GM21381 (cell line): ENCODE results near the gene ZNF550.
"Not testable (repeated sequence)": the region's sequence is repeated elsewhere in the genome, so short reads cannot be mapped to it uniquely, and the experiment has no call there.

ENCODE experiments used
- ATAC-seq: cut with Tn5 transposase; IDR thresholded peaks from one replicate; pipeline ENCODE4 v1.9.1; 2021; ENCODE audit warnings: mild to moderate bottlenecking, moderate library complexity; ENCODE audit not compliant: unreplicated experiment

ZNF550 gene

DNA sequence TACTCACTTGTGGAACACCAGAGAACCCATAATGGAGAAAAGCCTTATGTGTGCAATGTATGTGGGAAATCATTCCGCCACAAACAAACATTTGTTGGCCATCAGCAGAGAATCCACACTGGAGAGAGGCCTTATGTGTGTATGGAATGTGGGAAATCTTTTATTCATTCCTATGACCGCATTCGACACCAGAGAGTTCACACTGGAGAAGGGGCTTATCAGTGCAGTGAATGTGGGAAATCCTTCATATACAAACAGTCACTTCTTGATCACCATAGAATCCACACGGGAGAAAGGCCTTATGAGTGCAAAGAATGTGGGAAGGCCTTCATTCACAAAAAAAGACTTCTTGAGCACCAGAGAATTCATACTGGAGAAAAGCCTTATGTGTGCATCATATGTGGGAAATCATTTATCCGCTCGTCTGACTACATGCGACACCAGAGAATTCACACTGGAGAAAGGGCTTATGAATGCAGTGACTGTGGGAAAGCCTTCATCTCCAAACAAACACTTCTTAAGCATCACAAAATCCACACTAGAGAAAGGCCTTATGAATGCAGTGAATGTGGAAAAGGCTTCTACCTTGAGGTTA is 21.6 kb downstream of the ZNF550 start:
- ATAC-seq = no peak

DNA sequence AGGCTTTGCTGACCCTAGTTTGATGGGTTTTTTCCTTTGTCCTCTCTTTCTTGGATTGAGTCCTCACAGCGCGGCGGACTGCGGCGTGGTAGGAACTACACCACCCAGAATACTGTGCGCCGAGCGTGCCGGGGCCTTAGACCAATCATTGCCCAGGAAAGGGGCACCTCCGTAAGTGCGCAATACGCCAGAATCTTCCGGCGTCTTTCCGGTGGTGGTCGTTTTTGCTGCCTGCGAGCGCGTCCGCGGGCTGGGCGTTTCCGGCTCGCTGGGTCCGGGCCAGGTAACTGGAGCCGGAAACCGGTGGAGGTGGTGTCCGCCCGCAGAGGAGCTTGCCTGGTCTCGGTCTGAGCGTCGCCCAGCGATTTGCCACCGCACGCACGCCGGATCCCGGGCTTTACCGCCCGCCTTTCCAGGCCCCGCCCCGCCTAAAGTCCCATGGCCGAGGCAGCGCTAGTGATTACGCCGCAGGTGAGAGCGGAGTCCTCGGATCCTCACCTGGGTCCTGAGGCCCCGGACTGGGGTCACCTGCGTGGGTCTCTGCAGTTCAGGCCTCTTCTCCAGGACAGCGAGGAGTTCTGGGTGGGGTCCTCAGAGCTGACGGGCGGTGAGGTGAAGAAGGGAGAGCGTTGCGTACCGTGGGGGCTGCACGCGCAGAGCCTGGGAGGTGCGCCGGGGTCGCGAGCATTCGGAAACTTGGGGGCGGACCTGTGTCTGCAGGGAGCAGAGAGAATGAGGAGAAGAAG is 32.4 kb downstream of the ZNF550 start, which contains the start of gene ZNF549:
Gene ZNF549 (plus strand): TSS at position 221 of the 746 bp plus-strand sequence. CDS start 218 bp downstream, at position 439.
- ATAC-seq = peak; percentile 92

DNA sequence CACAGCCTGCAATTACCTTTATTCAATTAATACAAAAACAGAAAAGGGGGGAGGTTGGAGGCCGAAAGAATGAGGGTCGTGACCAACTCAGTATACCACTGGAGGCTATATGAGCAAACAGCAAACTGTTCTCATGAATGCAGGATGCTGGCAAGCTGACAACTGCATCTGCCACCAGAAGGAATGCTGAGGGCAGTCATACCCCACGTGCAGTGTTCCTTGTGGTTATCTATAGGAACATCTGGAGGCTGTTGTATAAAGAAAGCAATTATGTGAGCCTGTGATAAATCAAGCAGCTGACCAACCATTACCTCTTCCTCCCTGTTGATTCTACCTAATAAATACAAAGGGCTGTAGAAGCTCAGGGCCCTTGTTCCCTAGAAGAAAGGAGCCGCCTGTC is 41.6 kb downstream of the ZNF550 start:
- ATAC-seq = not testable (repeated sequence)

DNA sequence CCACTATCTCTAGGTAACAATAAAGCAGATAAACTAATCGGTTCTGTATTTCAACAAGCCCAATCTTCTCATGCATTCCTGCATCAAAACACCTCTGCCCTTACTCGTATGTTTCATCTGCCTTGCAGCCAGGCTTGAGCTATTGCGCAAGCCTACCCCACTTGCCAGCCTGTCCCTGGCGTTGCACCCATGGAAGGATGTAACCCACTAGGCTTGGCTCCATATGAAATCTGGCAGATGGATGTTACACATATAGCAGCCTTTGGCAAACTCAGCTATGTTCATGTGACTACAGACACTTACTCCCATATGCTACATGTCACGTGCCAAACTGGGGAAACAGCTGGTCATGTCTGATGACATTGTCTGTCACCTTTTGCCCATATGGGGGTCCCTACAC is 44.4 kb downstream of the ZNF550 start:
- no peak for ATAC-seq

DNA sequence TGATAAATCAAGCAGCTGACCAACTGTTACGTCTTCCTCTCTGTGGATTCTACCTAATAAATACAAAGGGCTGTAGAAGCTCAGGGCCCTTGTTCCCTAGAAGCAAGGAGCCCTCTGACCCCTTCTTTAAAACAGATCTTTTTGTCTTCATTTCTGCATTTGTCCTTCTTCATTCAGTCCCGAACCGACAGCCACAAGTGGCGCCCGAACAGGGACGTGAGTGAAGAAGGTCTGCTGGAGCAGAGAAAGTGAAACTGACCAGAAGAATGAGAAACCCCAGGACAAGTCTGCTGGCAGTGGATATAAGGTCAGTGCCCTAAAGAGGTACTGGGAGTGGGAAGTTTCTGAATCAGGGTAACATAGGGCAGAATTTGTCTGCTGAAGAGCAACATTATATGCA is 46.8 kb downstream of the ZNF550 start:
- ATAC-seq = no peak

DNA sequence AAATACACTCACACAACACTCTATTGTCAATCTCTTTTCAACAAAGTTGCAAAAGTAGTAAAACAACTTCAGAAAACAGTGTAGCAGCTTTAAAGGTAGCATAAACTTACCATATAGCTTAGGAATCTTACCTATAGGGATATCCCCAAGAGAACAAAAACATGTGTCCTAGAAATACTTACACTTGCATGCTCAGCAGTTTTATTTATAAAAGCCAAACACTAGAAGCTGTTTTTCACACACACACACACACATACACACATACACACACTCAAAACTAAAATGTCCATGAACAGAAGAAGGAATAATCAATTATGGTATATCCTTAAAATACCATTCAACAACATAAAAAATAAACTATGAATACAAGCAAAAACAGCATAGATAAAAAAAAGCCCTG is 48.2 kb downstream of the ZNF550 start:
- ATAC-seq = no peak

DNA sequence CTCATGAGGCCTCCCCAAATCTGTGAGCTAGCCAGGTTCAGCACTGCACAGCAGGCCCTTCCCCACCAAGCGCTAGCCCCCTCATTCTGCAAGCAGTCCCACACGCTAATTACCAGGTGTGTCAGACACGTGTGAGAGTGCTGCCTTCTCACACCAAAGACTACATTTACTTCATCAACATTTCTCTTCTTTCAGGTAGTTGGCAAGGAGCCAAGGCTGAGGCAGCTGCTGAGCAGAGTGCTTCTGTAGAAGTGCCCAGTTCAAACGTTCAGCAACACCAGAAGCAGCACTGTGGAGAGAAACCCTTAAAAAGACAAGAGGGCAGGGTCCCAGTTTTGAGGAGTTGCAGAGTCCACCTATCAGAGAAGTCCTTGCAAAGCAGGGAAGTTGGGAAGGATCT is 53.5 kb downstream of the ZNF550 start:
- no peak for ATAC-seq

DNA sequence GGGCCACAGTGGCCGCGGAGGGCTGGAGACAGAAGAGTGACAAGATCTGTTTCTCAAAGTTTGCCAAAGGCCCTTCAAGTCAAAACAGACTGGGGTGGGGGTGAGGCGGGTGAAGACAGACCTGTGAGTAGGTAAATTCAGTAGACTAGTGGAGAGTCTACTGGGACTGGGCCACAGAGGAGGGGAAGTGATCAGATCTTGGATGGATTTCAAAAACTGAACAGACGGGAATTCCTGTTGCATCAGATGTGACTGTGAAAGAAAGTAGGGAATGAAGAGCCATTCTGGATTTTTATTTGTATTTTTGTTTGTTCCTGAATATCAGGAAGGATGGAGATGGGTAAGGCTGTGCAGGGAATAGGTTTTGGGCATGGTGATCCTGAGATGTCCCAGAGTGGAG is 59.3 kb downstream of the ZNF550 start:
- not testable (repeated sequence) for ATAC-seq

DNA sequence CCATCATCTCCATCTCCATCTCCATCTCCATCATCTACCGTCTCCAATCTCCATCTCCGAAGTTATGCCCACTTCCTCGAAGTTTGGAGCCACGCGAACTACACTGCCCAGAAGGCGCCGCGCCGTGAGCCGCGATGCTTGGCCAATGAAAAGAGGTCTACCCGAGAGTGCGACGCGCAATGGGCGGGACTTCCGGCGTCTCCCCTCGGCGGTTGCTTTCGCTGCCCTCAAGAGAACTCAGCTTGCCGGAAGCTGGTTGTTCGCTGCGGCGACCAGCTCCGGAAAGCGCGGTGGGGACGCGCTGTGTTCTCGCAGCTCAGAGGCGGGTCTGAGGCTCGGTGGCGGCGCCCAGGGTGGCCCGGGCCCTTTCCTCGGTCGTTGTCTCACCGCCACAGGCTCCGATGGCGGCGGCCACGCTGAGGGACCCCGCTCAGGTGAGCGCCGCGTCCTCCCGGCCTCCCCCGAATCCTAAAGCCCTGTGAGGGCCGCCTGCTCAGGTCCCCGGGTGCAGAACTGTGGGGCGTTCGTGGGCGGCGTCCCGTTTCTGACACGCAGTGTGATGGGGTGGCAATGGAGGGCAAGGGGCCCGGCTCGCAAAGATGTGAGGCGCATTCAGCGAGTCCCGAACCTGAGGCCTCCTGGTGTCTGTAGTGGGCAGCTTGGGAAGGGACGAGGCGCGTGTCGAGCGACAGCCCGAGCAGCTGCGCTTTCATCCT is 59.8 kb downstream of the ZNF550 start, which contains the start of gene ZNF773:
Gene ZNF773 (plus strand): TSS at position 259 of the 716 bp plus-strand sequence. CDS start 143 bp downstream, at position 402.
- peak; percentile 97 for ATAC-seq

DNA sequence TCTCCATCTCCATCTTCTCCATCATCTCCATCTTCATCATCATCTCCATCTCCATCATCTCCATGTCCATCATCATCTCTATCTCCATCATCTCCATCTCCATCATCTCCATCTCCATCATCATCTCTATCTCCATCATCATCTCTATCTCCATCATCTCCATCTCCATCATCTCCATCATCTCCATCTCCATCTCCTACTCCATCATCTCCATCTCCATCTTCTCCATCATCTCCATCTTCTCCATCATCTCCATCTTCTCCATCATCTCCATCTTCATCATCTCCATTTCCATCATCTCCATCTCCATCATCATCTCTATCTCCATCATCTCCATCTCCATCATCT is 60.4 kb downstream of the ZNF550 start:
- ATAC-seq = not testable (repeated sequence)

DNA sequence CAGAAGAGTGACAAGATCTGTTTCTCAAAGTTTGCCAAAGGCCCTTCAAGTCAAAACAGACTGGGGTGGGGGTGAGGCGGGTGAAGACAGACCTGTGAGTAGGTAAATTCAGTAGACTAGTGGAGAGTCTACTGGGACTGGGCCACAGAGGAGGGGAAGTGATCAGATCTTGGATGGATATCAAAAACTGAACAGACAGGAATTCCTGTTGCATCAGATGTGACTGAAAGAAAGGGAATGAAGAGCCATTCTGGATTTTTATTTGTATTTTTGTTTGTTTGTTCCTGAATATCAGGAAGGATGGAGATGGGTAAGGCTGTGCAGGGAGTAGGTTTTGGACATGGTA is 71.4 kb downstream of the ZNF550 start:
- not testable (repeated sequence) for ATAC-seq

DNA sequence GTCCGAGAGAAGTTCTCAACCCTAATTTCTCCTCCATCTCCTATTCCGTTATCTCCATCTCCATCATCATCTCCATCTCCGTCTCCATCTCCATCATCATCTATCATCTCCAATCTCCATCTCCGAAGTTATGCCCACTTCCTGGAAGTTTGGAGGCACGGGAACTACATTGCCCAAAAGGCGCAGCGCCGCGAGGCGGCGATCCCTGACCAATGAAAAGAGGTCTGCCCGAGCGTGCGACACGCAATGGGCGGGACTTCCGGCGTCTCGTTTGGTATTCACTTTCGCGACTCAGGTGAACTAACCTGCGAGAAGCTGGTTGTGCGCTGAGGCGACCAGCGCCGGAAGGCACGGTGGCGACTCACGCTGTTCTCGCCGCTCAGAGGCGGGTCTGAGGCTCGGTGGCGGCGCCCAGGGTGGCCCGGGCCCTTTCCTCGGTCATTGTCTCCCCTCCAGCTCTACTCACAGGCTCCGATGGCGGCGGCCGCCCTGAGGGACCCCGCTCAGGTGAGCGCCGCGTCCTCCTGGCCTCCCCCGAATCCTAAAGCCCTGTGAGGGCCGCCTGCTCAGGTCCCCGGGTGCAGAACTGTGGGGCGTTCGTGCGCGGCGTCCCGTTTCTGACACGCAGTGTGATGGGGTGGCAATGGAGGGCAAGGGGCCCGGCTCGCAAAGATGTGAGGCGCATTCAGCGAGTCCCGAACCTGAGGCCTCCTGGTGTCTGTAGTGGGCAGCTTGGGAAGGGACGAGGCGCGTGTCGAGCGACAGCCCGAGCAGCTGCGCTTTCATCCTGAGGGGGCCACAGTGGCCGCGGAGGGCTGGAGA is 72.0 kb downstream of the ZNF550 start, which contains the start of gene ZNF419:
Gene ZNF419 (plus strand): TSS at position 274 of the 822 bp plus-strand sequence. CDS start 201 bp downstream, at position 475.
- peak; percentile 97 for ATAC-seq
